ENCODE data around the gene ERBB4.
"Not testable (repeated sequence)": the region's sequence is repeated elsewhere in the genome, so short reads cannot be mapped to it uniquely, and the experiment has no call there.

Gene ERBB4

DNA sequence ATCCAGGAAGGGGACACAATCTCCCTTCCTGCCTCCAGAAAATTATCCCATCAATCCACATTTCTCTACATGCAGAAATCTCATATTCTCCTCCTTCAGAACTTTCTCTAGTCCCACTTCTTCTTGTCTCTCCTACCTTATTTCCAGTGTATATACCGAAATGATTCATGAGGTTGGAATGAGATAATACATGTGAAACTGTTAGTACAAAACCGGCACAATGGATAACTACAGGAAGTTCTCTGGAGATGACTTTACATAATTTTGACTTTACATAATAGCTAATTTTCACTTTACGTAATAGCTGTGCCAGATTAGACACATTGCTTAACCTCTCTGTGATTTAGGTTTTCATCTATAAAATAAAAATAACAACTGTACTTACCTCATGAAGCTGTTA, 801.3 kb downstream of the ERBB4 start:
- DNase-seq (ENCODE audit: low read depth, low spot score): peak; percentile 10

DNA sequence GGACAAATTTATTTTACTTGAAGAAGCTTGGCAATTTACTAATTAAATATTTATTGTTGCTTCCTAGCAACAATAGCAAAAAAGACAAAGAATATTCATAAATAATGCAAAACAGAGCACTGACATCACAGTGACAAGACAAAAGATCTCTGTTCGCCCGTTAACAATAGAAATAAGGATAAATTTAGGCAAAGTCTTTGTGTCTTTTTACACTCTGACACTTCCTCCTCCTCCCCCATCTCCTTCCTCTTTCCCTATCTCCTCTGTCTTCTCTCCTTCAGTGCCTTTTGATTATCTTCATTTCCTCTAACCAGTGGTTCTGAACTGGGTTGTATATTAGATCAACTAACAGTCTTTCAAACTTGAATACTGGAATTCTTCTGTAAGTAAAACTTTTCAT, 808.4 kb downstream of the ERBB4 start:
- no peak for DNase-seq (ENCODE audit: low read depth, low spot score)

DNA sequence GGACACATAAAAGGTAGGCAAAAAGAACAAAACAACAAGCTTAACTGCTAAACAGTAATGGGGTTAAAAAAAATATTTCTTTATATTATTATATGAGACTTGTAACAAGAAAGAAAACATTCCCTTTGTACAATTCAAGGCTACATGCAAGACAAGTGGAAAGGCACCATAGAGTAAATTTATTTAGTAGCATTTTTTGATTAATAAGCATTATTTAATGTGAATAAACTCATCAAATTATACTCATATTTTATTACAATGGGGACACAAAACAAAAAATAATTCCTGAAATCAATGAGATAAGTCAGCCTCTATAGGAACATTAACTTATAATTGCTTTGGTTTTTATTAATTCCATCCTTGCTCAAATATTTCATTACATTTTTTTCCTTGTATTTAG, 809.2 kb downstream of the ERBB4 start:
- DNase-seq (ENCODE audit: low read depth, low spot score): no peak

DNA sequence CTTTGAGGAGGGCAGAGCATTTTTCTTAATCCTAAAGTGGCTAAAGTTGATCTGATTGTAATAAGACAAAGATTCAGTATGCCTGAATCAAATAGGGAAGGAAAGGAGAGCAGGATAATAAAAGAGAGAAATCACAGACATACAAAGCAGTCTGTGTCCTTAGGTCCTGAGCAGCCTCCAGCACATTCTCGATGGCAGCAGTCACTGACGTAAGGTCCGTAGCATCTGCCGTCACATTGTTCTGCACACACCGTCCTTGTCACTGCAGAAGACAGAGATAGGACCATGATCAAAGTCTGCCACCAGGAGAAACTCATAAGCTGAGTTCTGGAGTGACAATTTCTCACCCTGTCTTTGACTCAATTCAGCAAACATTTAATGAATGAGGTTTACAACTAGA, 813.7 kb downstream of the ERBB4 start:
- no peak for DNase-seq (ENCODE audit: low read depth, low spot score)

DNA sequence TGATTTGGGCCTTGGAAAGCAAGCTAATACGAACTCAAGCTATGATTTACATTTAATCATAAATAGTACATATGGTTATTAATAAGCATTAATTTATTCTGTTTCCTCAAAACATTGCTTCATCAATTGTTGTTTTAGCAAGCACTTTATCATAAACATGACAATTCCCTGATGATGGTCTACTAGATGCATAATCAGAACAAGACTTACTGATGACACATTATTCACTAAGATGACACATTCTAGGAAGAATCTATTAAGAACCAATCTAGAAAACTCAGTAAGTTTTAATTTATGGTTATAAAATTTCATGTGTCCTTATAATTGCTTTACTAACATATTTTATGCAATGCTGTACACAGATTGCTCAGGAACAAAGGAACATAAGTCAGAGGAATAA, 815.2 kb downstream of the ERBB4 start:
- DNase-seq (ENCODE audit: low read depth, low spot score): no peak

DNA sequence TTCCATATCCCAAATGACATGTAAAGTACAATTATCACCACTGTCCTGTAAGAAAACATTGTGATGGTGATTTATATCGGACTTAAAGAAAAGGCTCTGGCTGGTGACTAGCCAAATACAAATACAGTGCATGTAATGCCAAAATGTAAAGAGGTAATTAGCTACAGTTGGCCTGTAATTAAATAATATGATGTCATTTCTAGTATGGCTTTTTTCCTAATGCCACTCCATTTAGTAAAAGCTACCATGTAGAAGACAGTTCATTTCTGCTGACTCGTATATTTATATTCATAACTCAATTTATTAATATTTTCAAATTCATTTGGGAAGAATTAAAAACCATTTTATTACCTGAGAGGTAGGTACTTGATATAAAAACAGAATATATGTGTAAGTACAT, 815.7 kb downstream of the ERBB4 start:
- DNase-seq (ENCODE audit: low read depth, low spot score): no peak

DNA sequence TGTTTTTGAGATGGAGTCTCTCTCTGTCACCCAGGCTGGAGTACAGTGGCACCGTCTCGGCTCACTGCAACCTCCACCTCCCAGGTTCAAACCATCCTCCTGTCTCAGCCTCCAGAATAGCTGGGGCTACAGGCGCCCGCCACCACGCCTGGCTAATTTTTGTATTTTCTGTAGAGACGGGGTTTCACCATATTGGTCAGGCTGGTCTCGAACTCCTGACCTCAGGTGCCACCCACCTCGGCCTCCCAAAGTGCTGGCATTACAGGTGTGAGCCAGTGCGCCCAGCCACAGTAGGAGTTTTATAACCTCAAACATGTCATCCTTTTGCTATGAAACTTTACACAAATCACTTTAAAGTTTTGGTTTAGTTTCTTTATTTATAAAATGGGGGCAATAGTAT, 816.7 kb downstream of the ERBB4 start:
- not testable (repeated sequence) for DNase-seq (ENCODE audit: low read depth, low spot score)

DNA sequence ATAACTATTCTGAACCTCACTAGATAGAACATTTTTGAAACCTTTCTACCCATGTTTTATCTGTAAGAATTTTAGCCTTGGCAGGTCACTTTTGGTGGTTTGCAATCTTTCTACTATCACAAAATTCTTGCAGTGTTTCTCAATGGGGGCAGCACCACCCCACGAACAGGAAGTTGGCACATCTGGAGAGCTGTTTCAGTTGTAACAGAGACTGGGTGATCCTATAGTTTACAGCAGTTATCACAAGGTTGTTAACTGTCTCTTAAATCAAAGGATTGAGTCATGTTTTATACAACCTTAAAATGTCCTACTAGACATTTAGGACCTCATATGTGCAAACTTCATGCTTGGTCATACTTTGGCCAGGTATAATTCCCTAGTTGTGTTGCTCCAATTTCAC, 829.2 kb downstream of the ERBB4 start:
- no peak for DNase-seq (ENCODE audit: low read depth, low spot score)

DNA sequence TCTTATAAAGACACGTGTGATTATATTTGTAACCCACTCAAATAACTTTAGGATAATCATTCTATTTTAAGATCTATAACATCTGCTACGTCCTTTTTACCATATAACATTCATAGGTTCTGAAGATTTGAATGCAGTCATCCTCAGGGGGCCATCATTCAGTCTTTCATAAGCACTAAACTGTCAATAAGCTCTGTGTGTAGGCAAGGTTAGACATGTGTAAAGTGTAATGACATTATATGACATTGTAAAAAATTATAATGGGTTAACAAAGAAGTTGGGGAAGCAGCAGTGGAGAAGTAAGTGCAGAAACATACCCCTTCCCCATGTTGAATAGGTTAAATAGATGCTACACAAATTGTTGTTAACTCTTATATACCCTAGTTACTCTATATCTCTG, 845.9 kb downstream of the ERBB4 start:
- no peak for DNase-seq (ENCODE audit: low read depth, low spot score)

DNA sequence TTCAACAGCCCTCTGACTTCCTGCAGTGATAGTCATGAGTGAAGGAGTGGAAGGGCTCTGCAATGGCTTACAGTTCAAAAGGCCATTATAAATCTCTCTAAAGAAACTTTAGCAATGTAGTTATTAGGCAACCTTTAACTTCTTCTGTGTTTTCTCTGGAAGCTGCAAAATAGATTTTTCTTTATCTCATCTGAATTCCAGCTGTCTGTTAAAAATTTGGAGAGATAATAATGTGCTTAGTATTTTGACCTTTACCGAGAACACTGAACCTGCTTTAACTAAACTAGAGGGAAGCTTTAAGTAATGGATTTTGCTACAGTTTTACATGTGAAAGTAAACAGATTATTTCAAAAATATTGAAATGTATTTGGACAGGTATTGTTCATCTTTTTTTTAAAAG, 847.9 kb downstream of the ERBB4 start:
- DNase-seq (ENCODE audit: low read depth, low spot score): no peak

DNA sequence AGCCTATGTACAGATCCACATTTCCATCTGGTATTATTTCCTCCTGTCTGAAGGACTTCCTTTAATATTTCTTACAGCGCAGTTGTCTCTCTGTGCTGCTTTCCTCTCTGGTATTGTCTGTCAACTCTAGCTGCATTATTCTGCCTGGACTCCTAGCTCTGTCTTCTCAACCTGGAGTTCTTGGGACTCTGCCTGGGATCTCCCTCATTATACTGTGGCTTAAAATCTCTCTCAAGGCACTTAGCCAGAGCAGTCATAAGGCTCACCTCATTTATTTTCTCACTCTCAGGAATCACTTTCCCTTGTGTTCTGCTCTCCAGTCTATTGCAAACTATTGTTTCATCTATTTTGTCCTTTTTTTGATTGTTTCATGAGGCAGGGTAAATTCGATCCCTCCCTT, 850.4 kb downstream of the ERBB4 start:
- peak; percentile 52 for DNase-seq (ENCODE audit: low read depth, low spot score)

DNA sequence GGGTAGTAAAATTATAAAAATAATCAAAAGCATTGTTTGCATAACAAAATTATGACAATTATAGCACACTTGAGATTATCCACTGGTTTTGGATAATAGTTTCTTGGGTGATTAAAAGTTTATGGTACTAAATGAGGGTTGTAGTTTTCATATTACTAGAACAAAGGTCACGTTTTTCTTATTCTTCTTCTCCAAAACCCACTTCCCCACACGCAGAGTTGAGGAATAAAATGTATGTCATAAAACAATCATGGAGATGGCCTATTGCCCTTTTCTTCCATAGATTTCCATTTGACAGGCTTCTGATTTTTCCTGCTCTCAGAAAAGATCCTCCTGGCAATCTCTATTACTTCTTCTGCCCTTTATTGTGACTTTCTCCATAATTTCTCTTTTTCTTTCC, 863.9 kb downstream of the ERBB4 start:
- DNase-seq (ENCODE audit: low read depth, low spot score): no peak

DNA sequence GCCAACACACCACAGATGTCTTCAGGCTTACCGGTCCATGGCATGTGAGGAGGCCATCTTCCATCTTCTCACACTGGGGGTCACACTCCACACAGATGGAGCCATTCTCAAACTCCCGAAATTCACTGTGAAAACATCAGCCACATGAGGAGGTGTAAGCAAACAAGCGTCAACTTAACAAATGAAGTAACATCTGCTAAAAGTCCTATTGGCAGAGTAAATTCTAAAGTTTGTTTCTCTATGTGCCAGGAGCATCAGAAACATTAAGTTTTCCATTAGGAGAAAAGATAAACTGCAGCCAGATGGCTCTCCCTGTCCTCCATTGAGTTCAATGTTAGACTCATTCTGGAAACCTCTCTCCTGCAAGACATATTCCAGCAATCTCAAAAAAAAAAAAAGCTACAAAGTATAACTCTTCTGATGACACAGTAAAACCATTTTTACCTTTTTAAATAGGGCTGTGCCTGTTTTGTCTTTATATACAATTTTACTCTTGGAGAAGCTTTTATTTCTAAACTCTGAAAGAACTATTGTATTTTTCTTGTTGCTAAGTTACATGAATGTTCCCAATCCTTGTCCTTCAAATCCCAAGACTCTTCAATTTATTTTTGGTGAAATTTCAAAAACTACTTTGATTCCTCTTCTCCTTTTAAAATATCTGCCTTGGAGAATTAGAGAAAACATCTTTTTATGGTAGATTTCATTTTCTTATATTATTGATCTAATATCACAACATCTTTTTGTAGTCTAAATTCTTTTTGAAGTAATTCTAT, 865.3 kb downstream of the ERBB4 start:
- DNase-seq (ENCODE audit: low read depth, low spot score): no peak

DNA sequence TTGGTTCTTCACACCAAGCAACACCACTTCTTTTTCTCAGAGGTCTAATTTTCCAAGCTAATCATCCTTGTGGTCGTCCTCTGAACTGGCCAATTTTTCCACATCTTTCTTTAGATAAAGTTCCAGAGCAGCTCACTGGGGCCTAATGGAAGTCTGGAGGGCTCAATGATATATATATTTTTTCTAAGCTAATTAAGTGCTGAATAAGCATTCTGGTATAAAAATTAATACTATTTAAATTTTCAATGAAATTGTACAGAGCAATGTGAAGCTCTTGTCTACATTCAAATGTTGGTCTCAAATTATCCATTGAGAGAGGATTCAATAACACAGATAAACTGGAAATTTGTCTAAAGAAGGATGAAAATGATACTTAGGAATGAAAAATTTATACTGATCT, 866.6 kb downstream of the ERBB4 start:
- DNase-seq (ENCODE audit: low read depth, low spot score): no peak

DNA sequence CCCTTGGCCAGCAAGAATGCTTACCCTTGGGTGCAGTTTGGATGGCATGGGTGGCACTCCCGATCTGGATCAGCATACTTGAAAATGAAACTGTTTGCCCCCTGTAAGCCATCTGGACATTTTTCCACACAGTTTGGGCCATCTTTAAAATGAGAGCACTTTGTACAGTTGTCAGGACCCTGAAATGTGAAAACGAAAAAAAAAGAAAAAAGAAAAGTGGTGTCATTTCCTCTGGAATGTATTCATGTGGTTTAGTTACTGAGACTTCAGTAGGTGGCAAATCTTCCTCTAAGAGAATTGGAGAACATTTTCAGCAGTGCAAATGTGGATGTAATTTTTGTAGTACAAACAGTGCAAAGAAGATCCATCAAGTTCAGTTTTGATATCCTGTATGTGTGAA, 873.3 kb downstream of the ERBB4 start:
- DNase-seq (ENCODE audit: low read depth, low spot score): no peak

DNA sequence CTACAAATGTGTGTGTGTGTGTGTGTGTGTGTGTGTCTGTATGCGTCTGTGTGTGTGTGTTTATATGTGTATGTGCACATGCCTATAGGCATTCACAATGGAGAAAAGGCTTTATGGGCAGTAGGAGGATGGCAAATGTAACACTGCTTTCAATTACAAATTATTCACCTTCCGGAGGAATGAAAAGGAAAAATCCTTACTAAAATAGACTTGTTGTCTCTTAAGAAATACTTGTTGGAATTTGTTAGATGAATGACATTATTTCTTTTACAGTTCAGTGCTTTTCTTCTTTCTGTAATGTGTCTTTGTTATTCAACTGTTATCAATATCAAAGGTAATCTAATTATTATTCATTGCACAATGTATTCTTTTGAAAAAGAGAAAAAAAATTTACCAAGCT, 874.3 kb downstream of the ERBB4 start:
- DNase-seq (ENCODE audit: low read depth, low spot score): no peak

DNA sequence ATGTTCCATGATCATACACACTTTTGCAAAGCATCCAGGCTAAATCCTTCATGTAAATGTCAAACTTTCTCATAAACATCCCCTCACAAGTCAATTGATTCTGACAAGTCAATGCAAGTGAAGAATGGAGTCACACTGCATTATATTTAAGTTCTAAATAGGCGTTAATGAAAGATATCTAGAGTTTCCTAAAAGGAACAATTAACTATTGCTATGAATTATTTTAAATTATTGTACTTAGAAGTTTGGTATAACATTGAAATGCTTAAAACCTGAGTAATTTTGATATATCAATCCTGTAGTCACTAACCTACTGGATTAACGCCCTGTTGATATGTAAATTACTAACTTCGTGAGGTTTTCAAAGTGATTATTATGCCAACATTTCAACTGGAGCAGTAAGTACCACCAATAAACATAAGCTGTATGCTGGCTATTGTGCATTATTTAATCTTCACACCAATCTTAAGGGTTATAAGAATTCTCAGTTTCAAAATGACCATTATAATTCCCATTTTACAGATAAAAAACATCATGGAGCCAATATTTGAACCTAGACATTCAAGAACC, 884.3 kb downstream of the ERBB4 start:
- DNase-seq (ENCODE audit: low read depth, low spot score): no peak

DNA sequence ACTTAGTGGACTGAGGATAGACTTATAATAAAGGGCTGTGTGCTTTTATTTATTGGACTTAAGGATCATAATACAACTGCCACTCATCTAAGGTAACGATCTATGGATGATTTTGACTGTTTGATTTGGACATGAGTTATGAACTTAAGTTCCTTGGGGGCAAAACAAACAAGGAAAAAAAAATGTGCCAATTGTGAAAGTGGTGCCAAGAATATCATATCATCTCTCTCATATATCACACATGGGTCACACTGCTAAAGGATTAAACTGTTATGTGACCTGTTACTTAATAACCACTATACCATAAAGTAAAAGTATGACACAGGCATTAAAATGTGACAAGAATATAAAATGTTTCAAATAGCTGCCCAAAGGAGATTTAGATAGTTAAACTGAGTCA, 886.3 kb downstream of the ERBB4 start:
- no peak for DNase-seq (ENCODE audit: low read depth, low spot score)

DNA sequence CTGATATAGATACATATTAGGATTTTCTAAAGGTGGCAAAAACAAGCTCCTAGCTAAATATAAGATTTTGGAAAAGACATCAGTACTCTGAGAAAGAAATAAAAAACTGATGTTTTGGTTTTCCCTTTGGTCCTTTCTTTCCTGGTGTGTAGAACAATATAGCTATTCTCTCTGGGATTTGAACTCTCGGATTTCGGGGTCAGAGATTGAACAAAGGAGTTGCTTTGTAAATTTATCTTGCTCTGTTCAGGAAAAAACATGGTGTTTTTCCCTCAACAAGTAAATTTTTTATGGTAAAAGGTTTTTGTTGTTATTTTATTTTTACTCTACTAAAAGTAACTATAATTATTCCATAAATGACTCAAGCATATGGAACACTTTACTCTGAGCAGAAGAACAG, 889.3 kb downstream of the ERBB4 start:
- no peak for DNase-seq (ENCODE audit: low read depth, low spot score)

DNA sequence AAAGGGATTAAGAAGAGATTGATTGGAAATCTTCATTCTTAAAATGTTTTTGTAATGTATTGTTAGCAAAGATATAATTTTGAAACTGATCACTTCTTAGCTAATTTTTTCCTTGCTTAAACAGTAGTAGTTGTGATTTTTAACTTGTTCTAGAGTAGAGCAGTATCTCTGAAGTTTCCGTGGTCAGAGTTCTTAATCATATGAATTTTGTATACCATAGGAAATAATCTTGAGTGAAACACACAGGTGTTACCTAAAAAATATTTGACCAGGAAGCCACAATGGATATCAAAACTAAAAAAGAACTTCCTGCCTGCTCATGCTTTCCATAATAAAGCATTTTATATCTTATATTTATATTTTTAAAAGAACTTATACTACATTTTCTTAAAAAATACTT, 907.1 kb downstream of the ERBB4 start:
- no peak for DNase-seq (ENCODE audit: low read depth, low spot score)

DNA sequence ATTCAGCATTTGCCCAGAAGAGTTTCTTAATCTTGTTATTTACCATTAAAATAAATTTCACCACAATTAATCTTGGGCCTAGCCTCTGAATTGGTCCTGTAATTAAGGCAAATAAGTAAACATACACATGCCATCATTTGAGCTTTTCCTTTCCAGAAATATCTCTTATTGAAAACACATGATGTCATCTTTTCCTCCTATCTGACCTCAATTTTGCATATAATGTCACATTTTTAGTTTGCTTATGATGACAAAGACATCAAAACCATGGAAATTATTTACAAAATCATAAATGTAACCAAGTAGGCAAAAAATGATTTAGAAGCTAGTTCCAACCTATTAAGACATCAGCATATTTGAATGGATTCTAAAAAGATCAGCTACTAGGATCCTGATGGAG, 915.5 kb downstream of the ERBB4 start:
- DNase-seq (ENCODE audit: low read depth, low spot score): no peak

DNA sequence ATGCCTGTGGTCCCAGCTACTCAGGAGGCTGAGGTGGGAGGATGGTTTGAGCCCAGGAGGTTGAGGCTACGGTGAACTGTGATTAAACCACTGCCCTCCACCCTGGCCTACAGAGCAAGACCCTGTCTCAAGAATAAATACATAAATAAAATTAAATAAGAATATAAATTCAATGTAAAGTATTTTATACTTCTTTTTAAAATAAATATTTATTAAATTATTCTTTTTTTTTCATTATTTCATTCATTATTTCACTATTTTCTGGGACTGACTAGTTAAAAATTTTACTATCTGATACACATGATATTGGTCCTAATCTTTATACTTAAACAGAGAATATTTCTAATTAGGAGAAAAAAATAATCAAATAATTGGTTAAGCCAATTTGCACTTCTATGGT, 917.6 kb downstream of the ERBB4 start:
- DNase-seq (ENCODE audit: low read depth, low spot score): no peak

DNA sequence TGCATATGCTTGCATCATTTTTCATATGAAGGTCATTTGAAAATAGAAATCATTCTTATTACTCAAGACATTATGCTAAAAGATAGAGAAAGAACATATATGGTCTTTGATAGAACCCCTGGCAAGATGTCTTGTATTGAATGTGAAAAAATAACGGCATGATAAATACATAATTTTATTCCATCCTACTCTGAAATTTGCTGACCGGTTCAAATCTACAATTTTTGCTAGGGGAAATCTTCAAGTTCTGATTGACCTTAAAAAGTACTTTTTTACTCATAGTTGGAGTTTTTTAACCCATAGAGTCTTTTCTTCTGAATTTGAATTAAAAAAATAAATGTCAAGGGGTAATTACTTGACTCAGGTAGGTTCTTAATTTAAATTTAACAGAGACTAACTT, 920.8 kb downstream of the ERBB4 start:
- DNase-seq (ENCODE audit: low read depth, low spot score): no peak

DNA sequence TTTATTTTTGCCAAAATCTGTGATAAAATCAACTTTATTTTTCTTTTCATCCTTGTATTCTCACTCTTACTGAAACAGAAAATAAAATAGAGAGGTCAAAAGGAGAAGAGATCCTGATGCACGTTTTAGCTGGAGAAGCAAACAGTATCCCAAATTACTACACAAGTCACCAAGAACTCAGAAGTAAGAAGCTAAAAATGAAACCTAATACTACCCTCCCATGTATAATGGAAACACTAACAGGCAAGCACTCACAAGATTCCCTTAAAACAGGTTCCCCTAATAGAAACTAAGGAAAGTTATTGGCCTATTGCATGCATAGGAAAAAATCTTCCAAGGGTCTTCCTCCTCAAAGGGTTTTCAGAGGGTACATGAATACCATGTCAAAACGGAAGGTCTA, 927.0 kb downstream of the ERBB4 start:
- DNase-seq (ENCODE audit: low read depth, low spot score): no peak

Measured in astrocyte of the hippocampus (primary cell).